Measurements from ENCODE around the gene LHPP. TPM values are rescaled to one million over a fixed set of nuclear protein-coding genes. Genes with fewer than 3 reads are reported as not detected.

LHPP gene
- total and polyA plus RNA-seq, 10 of the 15 experiments (the other 5 are each of a cell fraction or from before 2014, with no cell fraction given), result 0.79 to 9.8 (median 6.7) TPM

DNA sequence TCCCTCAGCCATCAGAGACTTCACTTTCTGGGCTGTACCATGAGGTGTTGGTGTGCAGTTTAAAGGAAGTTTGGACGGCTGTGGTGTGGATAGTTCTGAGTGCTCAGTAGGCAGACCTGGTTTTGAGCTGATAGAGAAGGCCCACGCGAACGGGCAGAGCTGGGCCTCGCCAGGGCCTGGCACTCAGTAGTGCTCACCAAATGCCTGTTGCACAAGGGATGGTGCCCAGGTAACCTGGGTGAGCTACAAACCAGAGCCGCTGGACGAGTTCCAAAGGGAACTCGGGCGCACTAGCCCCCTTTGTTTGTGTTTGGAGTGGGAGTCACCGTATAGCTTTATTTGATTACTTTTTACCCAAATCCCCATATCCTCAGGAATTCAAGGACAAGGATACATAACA, 95.5 kb downstream of the LHPP start:
- H3K4me1 ChIP-seq (ENCODE audit: control insufficient read depth, insufficient read depth, low read length), result no peaks in the 10 kb centered on the region
- no TSS peak for BruUV-seq (replicated peaks)
- H3K9me3 ChIP-seq (replicated peaks; ENCODE audit: control insufficient read depth, insufficient read depth, low read length), result no peaks in the 10 kb centered on the region; the same call in 2 of the 3 replicates
- DNase-seq (ENCODE audit: low read depth, low spot score) (no peak), ATAC-seq (no peak), FAIRE-seq (no peak)
- TF ChIP-seq ZZZ3 (IDR thresholded peaks at IDR 0.05; ENCODE audit: control insufficient read depth, insufficient read length, low read depth), result no peak
- TF ChIP-seq NFXL1 (IDR thresholded peaks at IDR 0.05; ENCODE audit: borderline replicate concordance), result no peak
- TF ChIP-seq, protein P1, sequence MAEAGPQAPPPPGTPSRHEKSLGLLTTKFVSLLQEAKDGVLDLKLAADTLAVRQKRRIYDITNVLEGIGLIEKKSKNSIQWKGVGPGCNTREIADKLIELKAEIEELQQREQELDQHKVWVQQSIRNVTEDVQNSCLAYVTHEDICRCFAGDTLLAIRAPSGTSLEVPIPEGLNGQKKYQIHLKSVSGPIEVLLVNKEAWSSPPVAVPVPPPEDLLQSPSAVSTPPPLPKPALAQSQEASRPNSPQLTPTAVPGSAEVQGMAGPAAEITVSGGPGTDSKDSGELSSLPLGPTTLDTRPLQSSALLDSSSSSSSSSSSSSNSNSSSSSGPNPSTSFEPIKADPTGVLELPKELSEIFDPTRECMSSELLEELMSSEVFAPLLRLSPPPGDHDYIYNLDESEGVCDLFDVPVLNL (IDR thresholded peaks at IDR 0.05; ENCODE audit: low read depth, low read length), result no peak
- ChIA-PET CTCF (no interaction called here), RAD21 (ENCODE audit: unreplicated experiment) (no interaction called here), SMC1A (ENCODE audit: uncharacterized antibody, unreplicated experiment) (no interaction called here), POLR2A (no interaction called here)
- no peaks in the 10 kb centered on the region for H3K36me3 ChIP-seq (ENCODE audit: control insufficient read depth in 2 of 2, insufficient read depth in 2 of 2, low read length in 1 of 2)
- H3K79me2 ChIP-seq (ENCODE audit: control insufficient read depth, insufficient read depth, low read length), result no peaks in the 10 kb centered on the region
- no peak overlapping the region for H2AFZ ChIP-seq (ENCODE audit: control insufficient read depth, low read depth, low read length)
- H4K20me1 ChIP-seq (ENCODE audit: control insufficient read depth, insufficient read depth), result no peaks in the 10 kb centered on the region
- no peak overlapping the region for H3K27ac ChIP-seq (ENCODE audit: control insufficient read depth, insufficient read depth)
- H3K4me2 ChIP-seq (ENCODE audit: control insufficient read depth, insufficient read depth), result no peak overlapping the region
- in situ Hi-C loops (cut with MboI) (no loop called here), intact Hi-C loops (cut with micrococcal nuclease; ENCODE audit: unreplicated experiment) (no loop called here)
- no peak overlapping the region for H3K9ac ChIP-seq (ENCODE audit: control insufficient read depth, insufficient read depth, low read length)
- WGBS (ENCODE audit: insufficient coverage, insufficient replicate concordance, low lambda C conversion rate, missing lambda C conversion rate), result 54% methylated on average over 10 of the region's 10 CpGs
- H3K4me3 ChIP-seq, result no peak overlapping the region
- H3K27me3 ChIP-seq (replicated peaks in 1 of 2; ENCODE audit: control insufficient read depth in 2 of 2, insufficient read depth in 2 of 2, low read length in 1 of 2), result 0 out of 4 replicates have a peak, but pooled peaks cover 0 to 2% of the 10 kb centered on the region in 2 experiments

DNA sequence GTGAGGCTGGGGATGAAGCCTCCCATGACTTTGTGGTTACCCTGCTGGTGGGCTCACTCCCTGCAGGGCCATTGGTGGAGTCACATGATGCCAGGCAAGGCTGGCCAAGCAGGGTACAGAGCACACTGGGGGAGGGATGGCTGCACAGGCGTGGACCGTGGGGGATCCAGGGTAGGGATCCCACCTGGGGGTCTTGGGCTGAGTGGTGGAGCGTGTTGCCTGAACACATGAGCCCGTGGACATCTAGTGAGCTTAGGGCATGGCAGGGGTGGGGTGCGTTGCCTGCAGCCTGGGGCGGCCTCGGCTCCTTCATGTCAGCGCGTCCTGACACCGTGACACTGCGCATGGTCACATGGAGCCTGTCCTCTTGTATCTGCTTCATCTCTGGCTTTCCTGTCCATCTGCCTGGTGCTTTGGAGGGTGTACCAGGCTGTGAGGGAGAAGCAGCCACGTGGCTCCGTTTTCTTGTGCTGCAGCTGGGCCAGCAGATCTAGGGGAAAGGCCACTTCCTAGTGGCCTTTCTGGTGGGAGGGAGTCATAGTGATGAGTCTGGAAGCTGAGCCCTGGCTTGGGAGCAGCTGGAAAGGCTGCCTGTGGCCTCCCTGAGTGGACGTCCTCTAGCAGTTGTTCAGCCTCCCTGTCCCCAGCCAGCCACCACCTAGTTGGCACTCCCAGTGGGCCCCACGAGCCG, 96.2 kb downstream of the LHPP start:
- ChIA-PET SMC1A (ENCODE audit: uncharacterized antibody, unreplicated experiment) (no interaction called here), POLR2A (no interaction called here), CTCF (no interaction called here), RAD21 (ENCODE audit: unreplicated experiment) (no interaction called here)
- Histone ChIP-seq H3K4me1 (ENCODE audit: control insufficient read depth, insufficient read depth, low read length) (no peaks in the 10 kb centered on the region), H3K4me3 (no peak overlapping the region), H2AFZ (ENCODE audit: control insufficient read depth, low read depth, low read length) (no peak overlapping the region), H4K20me1 (ENCODE audit: control insufficient read depth, insufficient read depth) (no peaks in the 10 kb centered on the region), H3K27ac (ENCODE audit: control insufficient read depth, insufficient read depth) (no peak overlapping the region), H3K79me2 (ENCODE audit: control insufficient read depth, insufficient read depth, low read length) (no peaks in the 10 kb centered on the region), H3K4me2 (ENCODE audit: control insufficient read depth, insufficient read depth) (no peak overlapping the region), H3K27me3 (replicated peaks in 1 of 2; ENCODE audit: control insufficient read depth in 2 of 2, insufficient read depth in 2 of 2, low read length in 1 of 2) (0 out of 4 replicates have a peak, but pooled peaks cover 0 to 2% of the 10 kb centered on the region in 2 experiments), H3K9ac (ENCODE audit: control insufficient read depth, insufficient read depth, low read length) (no peak overlapping the region), H3K9me3 (replicated peaks; ENCODE audit: control insufficient read depth, insufficient read depth, low read length) (no peaks in the 10 kb centered on the region; the same call in 2 of the 3 replicates), H3K36me3 (ENCODE audit: control insufficient read depth in 2 of 2, insufficient read depth in 2 of 2, low read length in 1 of 2) (no peaks in the 10 kb centered on the region)
- in situ Hi-C loops (cut with MboI) (no loop called here), intact Hi-C loops (cut with micrococcal nuclease; ENCODE audit: unreplicated experiment) (no loop called here)
- 59% methylated on average over 16 of the region's 16 CpGs for WGBS (ENCODE audit: insufficient coverage, insufficient replicate concordance, low lambda C conversion rate, missing lambda C conversion rate)
- BruUV-seq (replicated peaks), result no TSS peak
- ATAC-seq (no peak), FAIRE-seq (no peak), DNase-seq (ENCODE audit: low read depth, low spot score) (no peak)
- TF ChIP-seq, protein P2, sequence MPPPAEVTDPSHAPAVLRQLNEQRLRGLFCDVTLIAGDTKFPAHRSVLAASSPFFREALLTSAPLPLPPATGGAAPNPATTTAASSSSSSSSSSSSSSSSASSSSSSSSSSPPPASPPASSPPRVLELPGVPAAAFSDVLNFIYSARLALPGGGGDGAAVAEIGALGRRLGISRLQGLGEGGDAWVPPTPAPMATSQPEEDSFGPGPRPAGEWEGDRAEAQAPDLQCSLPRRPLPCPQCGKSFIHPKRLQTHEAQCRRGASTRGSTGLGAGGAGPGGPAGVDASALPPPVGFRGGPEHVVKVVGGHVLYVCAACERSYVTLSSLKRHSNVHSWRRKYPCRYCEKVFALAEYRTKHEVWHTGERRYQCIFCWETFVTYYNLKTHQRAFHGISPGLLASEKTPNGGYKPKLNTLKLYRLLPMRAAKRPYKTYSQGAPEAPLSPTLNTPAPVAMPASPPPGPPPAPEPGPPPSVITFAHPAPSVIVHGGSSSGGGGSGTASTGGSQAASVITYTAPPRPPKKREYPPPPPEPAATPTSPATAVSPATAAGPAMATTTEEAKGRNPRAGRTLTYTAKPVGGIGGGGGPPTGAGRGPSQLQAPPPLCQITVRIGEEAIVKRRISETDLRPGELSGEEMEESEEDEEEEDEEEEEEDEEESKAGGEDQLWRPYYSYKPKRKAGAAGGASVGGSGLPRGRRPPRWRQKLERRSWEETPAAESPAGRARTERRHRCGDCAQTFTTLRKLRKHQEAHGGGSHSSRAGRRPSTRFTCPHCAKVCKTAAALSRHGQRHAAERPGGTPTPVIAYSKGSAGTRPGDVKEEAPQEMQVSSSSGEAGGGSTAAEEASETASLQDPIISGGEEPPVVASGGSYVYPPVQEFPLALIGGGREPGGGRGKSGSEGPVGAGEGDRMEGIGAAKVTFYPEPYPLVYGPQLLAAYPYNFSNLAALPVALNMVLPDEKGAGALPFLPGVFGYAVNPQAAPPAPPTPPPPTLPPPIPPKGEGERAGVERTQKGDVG (CRISPR knock-in tag; IDR thresholded peaks at IDR 0.05), result no peak
- TF ChIP-seq YY1 (IDR thresholded peaks at IDR 0.05; ENCODE audit: low read depth, low read length), result no peak
- no peak for TF ChIP-seq FOS (IDR thresholded peaks at IDR 0.05; ENCODE audit: borderline replicate concordance, extremely low read depth, insufficient read length)
- no peak for TF ChIP-seq NR2F1 (conservative IDR thresholded peaks at IDR 0.05)
- TF ChIP-seq FOXM1 (IDR thresholded peaks at IDR 0.05; ENCODE audit: low read depth, low read length), result no peak
- TF ChIP-seq CHD2 (IDR thresholded peaks at IDR 0.05; ENCODE audit: borderline replicate concordance, low read depth, low read length), result no peak
- TF ChIP-seq KDM1A (IDR thresholded peaks at IDR 0.05; ENCODE audit: borderline replicate concordance), result no peak
- no peak for TF ChIP-seq ZNF622 (IDR thresholded peaks at IDR 0.05)
- TF ChIP-seq, protein P3, sequence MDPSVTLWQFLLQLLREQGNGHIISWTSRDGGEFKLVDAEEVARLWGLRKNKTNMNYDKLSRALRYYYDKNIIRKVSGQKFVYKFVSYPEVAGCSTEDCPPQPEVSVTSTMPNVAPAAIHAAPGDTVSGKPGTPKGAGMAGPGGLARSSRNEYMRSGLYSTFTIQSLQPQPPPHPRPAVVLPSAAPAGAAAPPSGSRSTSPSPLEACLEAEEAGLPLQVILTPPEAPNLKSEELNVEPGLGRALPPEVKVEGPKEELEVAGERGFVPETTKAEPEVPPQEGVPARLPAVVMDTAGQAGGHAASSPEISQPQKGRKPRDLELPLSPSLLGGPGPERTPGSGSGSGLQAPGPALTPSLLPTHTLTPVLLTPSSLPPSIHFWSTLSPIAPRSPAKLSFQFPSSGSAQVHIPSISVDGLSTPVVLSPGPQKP (IDR thresholded peaks at IDR 0.05; ENCODE audit: low read depth, low read length), result no peak
- TF ChIP-seq WRNIP1 (IDR thresholded peaks at IDR 0.05; ENCODE audit: borderline replicate concordance, low read depth, low read length), result no peak
